SW 1271 (cell line): ENCODE results near the gene POLR2J2.
"Not testable (repeated sequence)": the region's sequence is repeated elsewhere in the genome, so short reads cannot be mapped to it uniquely, and the experiment has no call there.

ENCODE experiments used
- DNase-seq, 2 experiments: peaks; one replicate each; lab custom pipeline; 2025; lab: John Stamatoyannopoulos, UW

Gene POLR2J2

GRCh38 chr7:102671166-102671955 lies at the start of gene POLR2J2:
Gene POLR2J2, minus strand, starts transcription at chr7:102671663. Its CDS starts 62 bp downstream, at chr7:102671601.
- not testable (repeated sequence) for DNase-seq

- DNase-seq = not testable (repeated sequence)
Measured at GRCh38 chr7:102718491-102718890, 47.0 kb upstream of the POLR2J2 start.

- not testable (repeated sequence) for DNase-seq
Measured at GRCh38 chr7:102715718-102716117, 44.3 kb upstream of the POLR2J2 start.

GRCh38 chr7:102714774-102715522 lies 43.5 kb upstream of the POLR2J2 start:
- DNase-seq = not testable (repeated sequence)

GRCh38 chr7:102713691-102714080 lies 42.2 kb upstream of the POLR2J2 start:
- DNase-seq = not testable (repeated sequence)

- DNase-seq = not testable (repeated sequence)
Measured at GRCh38 chr7:102713011-102713690, 41.7 kb upstream of the POLR2J2 start.

- DNase-seq = not testable (repeated sequence)
Measured at GRCh38 chr7:102698962-102699750, 27.7 kb upstream of the POLR2J2 start.

GRCh38 chr7:102697642-102698512 lies 26.4 kb upstream of the POLR2J2 start:
- not testable (repeated sequence) for DNase-seq

GRCh38 chr7:102696009-102696408 lies 24.5 kb upstream of the POLR2J2 start:
- not testable (repeated sequence) for DNase-seq

- DNase-seq = not testable (repeated sequence)
Measured at GRCh38 chr7:102695033-102695552, 23.6 kb upstream of the POLR2J2 start.

- DNase-seq = not testable (repeated sequence)
Measured at GRCh38 chr7:102694008-102694407, 22.5 kb upstream of the POLR2J2 start.

- DNase-seq = not testable (repeated sequence)
Measured at GRCh38 chr7:102690602-102691001, 19.1 kb upstream of the POLR2J2 start.

- not testable (repeated sequence) for DNase-seq
Measured at GRCh38 chr7:102689436-102690282, 18.2 kb upstream of the POLR2J2 start.

- not testable (repeated sequence) for DNase-seq
Measured at GRCh38 chr7:102688299-102689036, 17.0 kb upstream of the POLR2J2 start.

- not testable (repeated sequence) for DNase-seq
Measured at GRCh38 chr7:102682560-102682959, 11.1 kb upstream of the POLR2J2 start.

GRCh38 chr7:102680780-102681179 lies 9.3 kb upstream of the POLR2J2 start:
- DNase-seq = not testable (repeated sequence)

GRCh38 chr7:102675545-102675944 lies 4.1 kb upstream of the POLR2J2 start:
- DNase-seq = not testable (repeated sequence)

GRCh38 chr7:102673447-102674067 lies 2.1 kb upstream of the POLR2J2 start:
- not testable (repeated sequence) for DNase-seq
